ENCODE data around the gene ADAM10. TPM values are rescaled to one million over a fixed set of nuclear protein-coding genes. Genes with fewer than 3 reads are reported as not detected.

The ADAM10 gene
- total RNA-seq, 2 experiments from 2014 or later: 84.3 to 90.4 TPM

GRCh38 chr15:58694641-58695398 is 54.7 kb downstream of the ADAM10 start:
- CTCF ChIA-PET: no interaction called here
- POLR2A ChIA-PET: interaction anchor here (0.6 kb wide), 1 partner anchor 1214 kb away, joined by 9 read pairs; no protein-coding TSS in a partner anchor

- ChIA-PET CTCF (no interaction called here), POLR2A (no interaction called here)
Observed at GRCh38 chr15:58690703-58691102, 58.8 kb downstream of the ADAM10 start.

GRCh38 chr15:58689646-58690045 is 59.9 kb downstream of the ADAM10 start:
- CTCF ChIA-PET: no interaction called here

GRCh38 chr15:58686286-58686685 is 63.2 kb downstream of the ADAM10 start:
- ChIA-PET CTCF (no interaction called here), POLR2A (no interaction called here)

More at GRCh38 chr15:58689646-58690045, 59.9 kb downstream of the ADAM10 start:
- POLR2A ChIA-PET: no interaction called here

- ChIA-PET CTCF (interaction anchor here (0.7 to 1.1 kb wide), 2 partner anchors 68 to 82 kb away, joined by 3 read pairs; no protein-coding TSS in a partner anchor), POLR2A (no interaction called here)
Observed at GRCh38 chr15:58684751-58685150, 64.8 kb downstream of the ADAM10 start.

- CTCF ChIA-PET: interaction anchor here (1.1 kb wide), 1 partner anchor 68 kb away, joined by 3 read pairs; no protein-coding TSS in a partner anchor
- POLR2A ChIA-PET: no interaction called here
Observed at GRCh38 chr15:58684036-58684710, 65.3 kb downstream of the ADAM10 start.

GRCh38 chr15:58682234-58682633 is 67.3 kb downstream of the ADAM10 start:
- ChIA-PET POLR2A (no interaction called here), CTCF (no interaction called here)

- POLR2A ChIA-PET: no interaction called here
- CTCF ChIA-PET: no interaction called here
Observed at GRCh38 chr15:58678683-58679082, 70.8 kb downstream of the ADAM10 start.

GRCh38 chr15:58677426-58677825 is 72.1 kb downstream of the ADAM10 start:
- CTCF ChIA-PET: no interaction called here

GRCh38 chr15:58676766-58677165 is 72.7 kb downstream of the ADAM10 start:
- CTCF ChIA-PET: no interaction called here
- POLR2A ChIA-PET: no interaction called here

More at GRCh38 chr15:58677426-58677825, 72.1 kb downstream of the ADAM10 start:
- POLR2A ChIA-PET: no interaction called here

- POLR2A ChIA-PET: no interaction called here
Observed at GRCh38 chr15:58671186-58671585, 78.3 kb downstream of the ADAM10 start.

GRCh38 chr15:58669108-58669507 is 80.4 kb downstream of the ADAM10 start:
- CTCF ChIA-PET: no interaction called here
- POLR2A ChIA-PET: no interaction called here

More at GRCh38 chr15:58671186-58671585, 78.3 kb downstream of the ADAM10 start:
- CTCF ChIA-PET: interaction anchor here (0.6 kb wide), 1 partner anchor 78 kb away, joined by 3 read pairs; no protein-coding TSS in a partner anchor

- ChIA-PET POLR2A (no interaction called here), CTCF (no interaction called here)
Observed at GRCh38 chr15:58666957-58667356, 82.5 kb downstream of the ADAM10 start.

- ChIA-PET POLR2A (no interaction called here), CTCF (no interaction called here)
Observed at GRCh38 chr15:58665672-58666071, 83.8 kb downstream of the ADAM10 start.

- CTCF ChIA-PET: no interaction called here
- POLR2A ChIA-PET: no interaction called here
Observed at GRCh38 chr15:58650102-58650501, 99.4 kb downstream of the ADAM10 start.

GRCh38 chr15:58649175-58649574 is 100.3 kb downstream of the ADAM10 start:
- ChIA-PET CTCF (no interaction called here), POLR2A (no interaction called here)

GRCh38 chr15:58643996-58644395 is 105.5 kb downstream of the ADAM10 start:
- ChIA-PET POLR2A (no interaction called here), CTCF (no interaction called here)

GRCh38 chr15:58641660-58642059 is 107.8 kb downstream of the ADAM10 start:
- POLR2A ChIA-PET: no interaction called here
- CTCF ChIA-PET: no interaction called here

GRCh38 chr15:58639992-58640391 is 109.5 kb downstream of the ADAM10 start:
- ChIA-PET CTCF (no interaction called here), POLR2A (no interaction called here)

GRCh38 chr15:58639002-58639756 is 110.3 kb downstream of the ADAM10 start:
- CTCF ChIA-PET: interaction anchor here (1.0 kb wide), 1 partner anchor 16 kb away, joined by 3 read pairs; no protein-coding TSS in a partner anchor
- POLR2A ChIA-PET: no interaction called here

GRCh38 chr15:58632789-58633188 is 116.7 kb downstream of the ADAM10 start:
- CTCF ChIA-PET: no interaction called here

More at GRCh38 chr15:58632789-58633188, 116.7 kb downstream of the ADAM10 start:
- POLR2A ChIA-PET: no interaction called here
